Astrocyte of the spinal cord (primary cell): ENCODE data around the gene CERS3.

Source experiments
- DNase-seq: peaks from one replicate; pipeline ENCODE4 v3.0.0; 2011; ENCODE audit warnings: low read depth, low spot score
- H3K4me3 ChIP-seq: 2 replicates; pipeline ENCODE4 v1.5.1; 2011; ENCODE audit warnings: low read depth, mild to moderate bottlenecking, low read length, moderate library complexity
- CTCF ChIP-seq: IDR thresholded peaks from 2 replicates; pipeline ENCODE4 v1.5.1; 2012; ENCODE audit warnings: low read depth, mild to moderate bottlenecking, low read length, inconsistent platforms
- in situ Hi-C: cut with HindIII; loops from 2 replicates; pipeline ENCODE4 v1.10.0; 2017; ENCODE audit warnings: low sequenced_read_pairs

Gene CERS3

GRCh38 chr15:100521907-100522306, 6.8 kb downstream of the CERS3 start:
- H3K4me3 ChIP-seq: no peak overlapping the region
- no peak for TF ChIP-seq CTCF
- in situ Hi-C loops: no loop called here

GRCh38 chr15:100520132-100520921, 8.4 kb downstream of the CERS3 start:
- no peak overlapping the region for H3K4me3 ChIP-seq
- no peak for TF ChIP-seq CTCF
- in situ Hi-C loops: no loop called here
- DNase-seq: no peak

More at GRCh38 chr15:100521907-100522306, 6.8 kb downstream of the CERS3 start:
- no peak for DNase-seq

- in situ Hi-C loops: no loop called here
- no peak for TF ChIP-seq CTCF
- no peak for DNase-seq
- no peak overlapping the region for H3K4me3 ChIP-seq
These were observed 10.9 kb downstream of the CERS3 start for GRCh38 chr15:100517846-100518245.

- in situ Hi-C loops: no loop called here
- no peak overlapping the region for H3K4me3 ChIP-seq
- no peak for DNase-seq
- TF ChIP-seq CTCF: no peak
These were observed 11.9 kb downstream of the CERS3 start for GRCh38 chr15:100516643-100517512.

- H3K4me3 ChIP-seq: no peak overlapping the region
- TF ChIP-seq CTCF: no peak
- in situ Hi-C loops: no loop called here
- DNase-seq: no peak
These were observed 13.0 kb downstream of the CERS3 start for GRCh38 chr15:100515758-100516157.

- no peak for TF ChIP-seq CTCF
- no peak for DNase-seq
- no peak overlapping the region for H3K4me3 ChIP-seq
- in situ Hi-C loops: no loop called here
These were observed 20.0 kb downstream of the CERS3 start for GRCh38 chr15:100508641-100509300.
